GM19043 (cell line): ENCODE results near the gene ARSG.
"Not testable (repeated sequence)": the region's sequence is repeated elsewhere in the genome, so short reads cannot be mapped to it uniquely, and the experiment has no call there.

Experiments used
- ATAC-seq: cut with Tn5 transposase; IDR thresholded peaks from one replicate; pipeline ENCODE4 v1.9.1; 2021; ENCODE audit warnings: low read depth; ENCODE audit not compliant: unreplicated experiment

ARSG gene

GRCh38 chr17:68290955-68291835 is at the start of gene ARSG, which contains the start of gene SLC16A6:
Gene ARSG, plus strand, starts transcription at chr17:68291495. Its CDS starts 15,999 bp downstream, at chr17:68307494.
Gene SLC16A6, minus strand, starts transcription at chr17:68291127. Its CDS starts 12,807 bp downstream, at chr17:68278320.
- peak; percentile 47 for ATAC-seq

- ATAC-seq: no peak
These were observed 44.8 kb upstream of the ARSG start for GRCh38 chr17:68246271-68247028.

GRCh38 chr17:68247445-68248198 is 43.7 kb upstream of the ARSG start, which contains the start of gene AMZ2:
Gene AMZ2, plus strand, starts transcription at chr17:68248043. Its CDS starts 2,145 bp downstream, at chr17:68250188.
- peak; percentile 82 for ATAC-seq

GRCh38 chr17:68248199-68248825 is 43.0 kb upstream of the ARSG start:
- ATAC-seq: no peak

GRCh38 chr17:68248891-68249290 is 42.4 kb upstream of the ARSG start:
- ATAC-seq: no peak

- ATAC-seq: no peak
These were observed 41.9 kb upstream of the ARSG start for GRCh38 chr17:68249354-68249765.

- ATAC-seq: not testable (repeated sequence)
These were observed 37.9 kb upstream of the ARSG start for GRCh38 chr17:68253426-68253825.

GRCh38 chr17:68255151-68255550 is 36.1 kb upstream of the ARSG start:
- ATAC-seq: no peak

- no peak for ATAC-seq
These were observed 35.4 kb upstream of the ARSG start for GRCh38 chr17:68255731-68256538.

- not testable (repeated sequence) for ATAC-seq
These were observed 34.6 kb upstream of the ARSG start for GRCh38 chr17:68256701-68257100.

- ATAC-seq: no peak
These were observed 33.4 kb upstream of the ARSG start for GRCh38 chr17:68257934-68258333.

- ATAC-seq: peak; percentile 88
These were observed 32.2 kb upstream of the ARSG start for GRCh38 chr17:68258890-68259647.

- not testable (repeated sequence) for ATAC-seq
These were observed 31.7 kb upstream of the ARSG start for GRCh38 chr17:68259648-68259951.

GRCh38 chr17:68260051-68260762 is 31.1 kb upstream of the ARSG start:
- ATAC-seq: no peak

- ATAC-seq: not testable (repeated sequence)
These were observed 28.8 kb upstream of the ARSG start for GRCh38 chr17:68262467-68262866.

GRCh38 chr17:68263101-68263681 is 28.1 kb upstream of the ARSG start:
- ATAC-seq: not testable (repeated sequence)

- ATAC-seq: not testable (repeated sequence)
These were observed 25.5 kb upstream of the ARSG start for GRCh38 chr17:68265833-68266232.

- ATAC-seq: no peak
These were observed 17.6 kb upstream of the ARSG start for GRCh38 chr17:68273722-68274121.
